AG09309 (cell line): ENCODE data around the gene PRDM16.

Experiments
- DNase-seq: peaks from one replicate; pipeline ENCODE4 v3.0.0-alpha.2; 2010; ENCODE audit warnings: low read depth
- H3K4me3 ChIP-seq: 2 replicates; pipeline ENCODE4 v1.5.1; 2011; ENCODE audit warnings: mild to moderate bottlenecking, low read depth, low read length, moderate library complexity; ENCODE audit not compliant: control insufficient read depth
- CTCF ChIP-seq: IDR thresholded peaks from 2 replicates; pipeline ENCODE4 v1.5.1; 2011; ENCODE audit warnings: mild to moderate bottlenecking, low read depth, low read length, inconsistent platforms; ENCODE audit not compliant: insufficient read depth, control insufficient read depth; ENCODE audit errors: missing control alignments

The PRDM16 gene

GRCh38 chr1:3101124-3101939, 32.3 kb downstream of the PRDM16 start:
- DNase-seq = no peak
- no peak overlapping the region for H3K4me3 ChIP-seq
- TF ChIP-seq CTCF = no peak

DNA sequence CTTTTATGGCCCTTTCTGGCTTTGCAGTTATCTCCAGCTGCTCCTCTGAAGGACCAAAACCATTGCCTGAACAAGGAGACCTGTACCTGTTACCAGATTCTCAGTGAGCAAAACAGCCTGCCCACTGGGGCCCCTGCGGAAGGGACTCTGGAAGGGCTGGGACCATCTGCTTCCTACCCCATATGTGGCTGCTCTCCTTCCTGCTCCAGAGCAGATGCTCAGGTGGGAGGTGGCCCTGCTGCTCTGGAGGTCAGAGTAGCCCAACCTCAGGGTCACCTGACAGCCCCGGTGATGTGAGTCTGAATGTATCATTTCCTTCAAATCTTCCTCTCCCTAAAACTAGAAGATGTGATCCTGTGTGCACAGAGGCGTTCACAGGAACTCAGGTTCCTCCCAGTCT, 33.6 kb downstream of the PRDM16 start:
- no peak for TF ChIP-seq CTCF
- H3K4me3 ChIP-seq = no peak overlapping the region
- no peak for DNase-seq

GRCh38 chr1:3103967-3104677, 35.1 kb downstream of the PRDM16 start:
- DNase-seq = no peak
- no peak for TF ChIP-seq CTCF
- H3K4me3 ChIP-seq = no peak overlapping the region

- no peak overlapping the region for H3K4me3 ChIP-seq
- TF ChIP-seq CTCF = no peak
- no peak for DNase-seq
Measured at GRCh38 chr1:3105167-3105863, 36.3 kb downstream of the PRDM16 start.

DNA sequence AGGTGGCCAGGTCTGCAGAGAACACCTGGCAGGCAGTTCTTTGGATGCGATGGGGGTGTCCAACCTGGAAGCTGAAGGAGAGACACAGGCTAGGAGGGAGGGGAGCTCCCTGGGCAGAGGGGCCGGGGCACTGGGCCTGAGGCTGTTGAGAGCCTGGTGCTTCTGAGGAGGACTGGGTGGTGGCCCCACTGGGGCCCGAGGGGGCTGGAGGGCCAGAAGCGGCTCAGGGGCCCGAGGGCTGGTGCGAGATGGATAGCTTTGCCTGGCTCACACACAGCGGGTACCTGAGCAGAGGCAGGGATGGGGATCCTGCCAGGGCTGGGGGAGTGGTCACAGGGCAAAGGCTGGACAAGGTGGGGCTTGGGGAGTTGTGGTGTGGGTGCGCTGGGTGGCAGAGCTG, 37.2 kb downstream of the PRDM16 start:
- no peak for TF ChIP-seq CTCF
- no peak for DNase-seq
- H3K4me3 ChIP-seq = no peak overlapping the region

- no peak for DNase-seq
- no peak for TF ChIP-seq CTCF
- H3K4me3 ChIP-seq = no peak overlapping the region
Measured at GRCh38 chr1:3107201-3107600, 38.2 kb downstream of the PRDM16 start.
